Coronary artery (tissue), 2 donors: Measurements from ENCODE around the gene WDR82.

Experiments
- DNase-seq: peaks from one replicate; pipeline ENCODE4 v3.0.0-alpha.2; 2017; ENCODE audit warnings: low spot score
- H3K27ac ChIP-seq, 2 donors: fragments of 200-600 bp; sonication (generic); one replicate each; pipeline ENCODE4 v1.5.1; 2016 to 2019
- H3K4me3 ChIP-seq: fragments of 200-600 bp; sonication (generic); 2 replicates; pipeline ENCODE4 v1.5.1; 2016; ENCODE audit warnings: mild to moderate bottlenecking, moderate library complexity
- TF ChIP-seq, protein P1 (sequence below): fragments of 200-600 bp; sonication (generic); IDR thresholded peaks from one replicate; pipeline ENCODE4 v1.5.1; 2019; ENCODE audit warnings: antibody characterized with exemption

The WDR82 gene

DNA sequence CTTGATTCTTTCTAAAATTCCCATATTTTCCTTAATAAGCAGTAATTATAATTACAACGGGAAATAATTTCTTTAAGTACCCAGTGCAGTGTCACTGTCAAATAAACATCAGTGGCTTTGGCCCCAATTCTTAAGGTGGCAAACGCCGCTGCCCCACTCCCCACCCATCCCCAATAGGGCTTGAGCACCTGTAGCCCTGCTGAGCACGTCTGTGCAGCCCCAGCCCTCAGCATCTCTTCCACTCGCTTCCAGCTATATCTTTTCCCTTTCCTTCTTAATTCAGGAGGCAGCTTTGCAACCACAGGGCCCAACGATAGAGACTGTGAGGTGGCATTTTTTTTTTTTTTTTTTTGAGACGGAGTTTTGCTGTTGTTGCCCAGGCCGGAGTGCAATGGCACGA, 23.8 kb downstream of the WDR82 start:
- H3K4me3 ChIP-seq = no peak overlapping the region
- TF ChIP-seq, protein P1, sequence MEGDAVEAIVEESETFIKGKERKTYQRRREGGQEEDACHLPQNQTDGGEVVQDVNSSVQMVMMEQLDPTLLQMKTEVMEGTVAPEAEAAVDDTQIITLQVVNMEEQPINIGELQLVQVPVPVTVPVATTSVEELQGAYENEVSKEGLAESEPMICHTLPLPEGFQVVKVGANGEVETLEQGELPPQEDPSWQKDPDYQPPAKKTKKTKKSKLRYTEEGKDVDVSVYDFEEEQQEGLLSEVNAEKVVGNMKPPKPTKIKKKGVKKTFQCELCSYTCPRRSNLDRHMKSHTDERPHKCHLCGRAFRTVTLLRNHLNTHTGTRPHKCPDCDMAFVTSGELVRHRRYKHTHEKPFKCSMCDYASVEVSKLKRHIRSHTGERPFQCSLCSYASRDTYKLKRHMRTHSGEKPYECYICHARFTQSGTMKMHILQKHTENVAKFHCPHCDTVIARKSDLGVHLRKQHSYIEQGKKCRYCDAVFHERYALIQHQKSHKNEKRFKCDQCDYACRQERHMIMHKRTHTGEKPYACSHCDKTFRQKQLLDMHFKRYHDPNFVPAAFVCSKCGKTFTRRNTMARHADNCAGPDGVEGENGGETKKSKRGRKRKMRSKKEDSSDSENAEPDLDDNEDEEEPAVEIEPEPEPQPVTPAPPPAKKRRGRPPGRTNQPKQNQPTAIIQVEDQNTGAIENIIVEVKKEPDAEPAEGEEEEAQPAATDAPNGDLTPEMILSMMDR = no peak
- no peak overlapping the region for H3K27ac ChIP-seq
- DNase-seq = no peak

DNA sequence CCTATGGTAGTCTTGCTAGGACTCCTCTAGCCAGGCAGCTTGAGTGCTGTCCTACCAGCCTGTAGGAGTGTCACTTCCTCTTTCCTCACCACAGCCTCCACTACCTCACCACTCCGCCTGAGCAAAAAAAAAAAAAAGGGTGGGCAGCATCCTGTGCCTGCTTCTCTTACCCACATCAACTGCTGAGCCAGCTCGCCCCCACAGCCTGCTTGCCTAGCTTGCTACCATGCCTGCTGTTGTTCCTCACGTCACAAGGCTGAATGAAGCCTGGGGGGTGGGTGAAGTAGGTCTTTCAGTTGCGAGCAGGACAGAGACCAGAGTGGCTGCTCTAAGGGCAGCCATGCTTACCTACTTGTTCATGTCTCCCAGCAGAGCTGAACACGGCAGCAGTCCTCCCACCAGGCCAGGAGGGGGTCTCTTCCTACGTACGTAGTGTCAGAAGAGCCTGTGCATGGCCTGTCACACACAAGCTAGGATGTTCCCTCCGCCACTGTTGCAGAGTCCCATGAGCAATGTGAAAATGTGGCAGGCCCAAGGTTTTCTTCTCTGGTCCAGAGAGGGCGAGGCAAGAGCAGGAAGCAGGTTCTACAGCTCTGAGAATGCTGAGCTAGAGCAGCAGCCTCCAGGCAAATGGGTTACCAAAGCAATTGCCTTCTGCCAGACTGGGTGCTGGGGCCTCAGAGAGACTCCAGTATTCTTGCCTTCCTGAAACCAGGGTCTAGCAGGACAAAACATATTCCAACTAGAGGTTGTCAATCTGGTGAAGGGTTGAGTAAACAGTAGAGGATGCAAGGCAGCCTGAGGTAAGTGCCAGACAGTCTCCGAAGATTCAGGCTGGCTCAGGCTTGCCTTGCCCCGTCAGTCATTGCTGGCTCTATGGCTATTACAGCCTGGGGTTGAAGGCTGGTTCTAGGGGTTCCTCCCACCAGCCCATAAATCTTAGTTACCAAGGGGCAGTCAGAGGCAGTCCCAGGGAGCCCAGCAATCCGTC, 24.8 kb downstream of the WDR82 start:
- Histone ChIP-seq H3K27ac (peak overlapping the region in 1 of 2 donors; percentile 56), H3K4me3 (no peak overlapping the region)
- DNase-seq = no peak
- TF ChIP-seq, protein P1 = no peak

DNA sequence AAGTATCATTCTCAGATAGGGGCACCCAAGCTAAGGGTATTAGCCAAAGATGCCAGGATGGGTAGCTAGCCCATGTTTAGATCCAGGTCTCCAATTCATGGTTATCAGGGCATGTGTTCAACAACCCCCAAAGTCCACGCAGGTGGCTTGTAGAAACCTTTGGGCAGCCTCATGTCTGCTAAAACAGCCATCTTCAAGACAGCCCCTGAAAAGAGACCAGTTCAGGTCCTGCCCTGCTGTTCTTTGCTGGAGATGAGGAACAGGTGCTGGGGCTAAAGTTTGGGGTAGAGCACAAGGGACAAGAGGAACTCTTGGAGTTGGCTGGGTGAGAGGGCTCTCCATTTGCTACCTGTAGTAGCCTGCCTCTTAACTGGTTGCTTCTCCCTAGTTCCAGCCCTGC, 28.3 kb downstream of the WDR82 start:
- H3K4me3 ChIP-seq = no peak overlapping the region
- no peak for DNase-seq
- no peak overlapping the region for H3K27ac ChIP-seq
- TF ChIP-seq, protein P1 = no peak

DNA sequence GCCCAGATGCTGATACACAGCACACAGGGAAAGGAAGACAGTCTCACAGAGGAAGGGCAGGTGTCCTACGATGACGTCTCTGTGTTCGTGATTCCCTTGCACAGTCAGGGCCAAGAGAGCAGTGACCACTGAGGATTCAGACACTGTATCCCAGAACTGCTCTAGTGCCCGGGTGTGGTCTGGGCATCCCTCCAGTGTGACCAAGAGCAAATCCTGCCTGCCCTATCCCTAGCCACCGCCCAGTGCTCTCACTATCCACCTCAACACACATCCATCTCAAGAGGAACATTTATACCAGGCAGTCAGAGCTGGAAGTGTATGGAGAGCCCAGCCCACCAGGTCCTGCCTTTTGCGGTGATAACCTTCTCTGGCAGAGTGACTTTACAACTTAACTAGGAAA, 28.8 kb downstream of the WDR82 start:
- Histone ChIP-seq H3K4me3 (no peak overlapping the region), H3K27ac (no peak overlapping the region)
- no peak for DNase-seq
- TF ChIP-seq, protein P1 = no peak

DNA sequence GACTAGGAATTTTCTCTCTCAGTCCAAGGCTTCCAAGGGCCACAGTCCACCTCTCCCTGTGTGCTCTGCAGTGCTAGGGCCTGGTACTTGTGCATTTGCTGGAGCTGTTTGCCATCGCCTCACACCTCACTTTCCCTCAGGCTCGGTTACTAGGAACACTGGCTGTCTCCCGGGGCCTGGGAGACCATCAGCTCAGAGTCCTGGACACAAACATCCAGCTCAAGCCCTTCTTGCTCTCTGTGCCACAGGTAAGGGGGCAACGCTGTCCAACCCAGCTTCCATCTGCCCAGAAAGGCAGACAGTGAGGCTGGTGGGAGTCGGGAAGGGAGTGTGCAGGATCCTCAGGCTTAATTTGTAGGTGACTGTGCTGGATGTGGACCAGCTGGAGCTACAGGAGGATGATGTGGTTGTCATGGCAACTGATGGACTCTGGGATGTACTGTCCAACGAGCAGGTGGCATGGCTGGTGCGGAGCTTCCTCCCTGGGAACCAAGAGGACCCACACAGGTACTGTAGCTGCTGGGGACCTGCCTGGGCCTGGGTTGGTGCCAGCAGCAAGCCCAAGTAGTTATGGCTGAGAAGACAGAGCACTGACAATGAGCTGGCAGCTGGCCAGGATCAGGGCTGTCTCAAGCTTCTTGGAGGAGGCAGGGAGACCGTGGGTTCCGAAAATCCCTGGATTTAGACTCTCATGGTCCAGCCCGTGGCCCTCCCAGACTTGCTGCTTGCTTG, 29.5 kb downstream of the WDR82 start:
- TF ChIP-seq, protein P1 = no peak
- DNase-seq = peak; percentile 76
- Histone ChIP-seq H3K27ac (no peak overlapping the region), H3K4me3 (no peak overlapping the region)

DNA sequence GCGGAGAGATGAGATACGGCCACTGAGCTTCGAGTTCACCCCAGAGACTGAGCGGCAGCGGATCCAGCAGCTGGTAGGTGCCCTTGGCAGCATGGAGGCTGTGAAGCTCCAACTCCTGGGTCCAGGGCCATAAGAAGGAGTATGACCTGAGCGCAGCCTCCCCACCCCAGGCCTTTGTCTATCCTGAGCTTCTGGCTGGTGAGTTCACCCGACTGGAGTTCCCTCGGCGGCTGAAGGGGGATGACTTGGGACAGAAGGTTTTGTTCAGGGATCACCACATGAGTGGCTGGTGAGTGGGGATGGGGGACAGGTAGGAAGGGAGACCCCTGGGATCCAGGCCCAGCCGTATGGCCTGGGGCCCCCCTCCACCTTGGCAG, 30.3 kb downstream of the WDR82 start:
- DNase-seq = no peak
- H3K4me3 ChIP-seq = no peak overlapping the region
- TF ChIP-seq, protein P1 = no peak
- no peak overlapping the region for H3K27ac ChIP-seq
